Measurements from ENCODE around the gene NKAIN4.

DNA sequence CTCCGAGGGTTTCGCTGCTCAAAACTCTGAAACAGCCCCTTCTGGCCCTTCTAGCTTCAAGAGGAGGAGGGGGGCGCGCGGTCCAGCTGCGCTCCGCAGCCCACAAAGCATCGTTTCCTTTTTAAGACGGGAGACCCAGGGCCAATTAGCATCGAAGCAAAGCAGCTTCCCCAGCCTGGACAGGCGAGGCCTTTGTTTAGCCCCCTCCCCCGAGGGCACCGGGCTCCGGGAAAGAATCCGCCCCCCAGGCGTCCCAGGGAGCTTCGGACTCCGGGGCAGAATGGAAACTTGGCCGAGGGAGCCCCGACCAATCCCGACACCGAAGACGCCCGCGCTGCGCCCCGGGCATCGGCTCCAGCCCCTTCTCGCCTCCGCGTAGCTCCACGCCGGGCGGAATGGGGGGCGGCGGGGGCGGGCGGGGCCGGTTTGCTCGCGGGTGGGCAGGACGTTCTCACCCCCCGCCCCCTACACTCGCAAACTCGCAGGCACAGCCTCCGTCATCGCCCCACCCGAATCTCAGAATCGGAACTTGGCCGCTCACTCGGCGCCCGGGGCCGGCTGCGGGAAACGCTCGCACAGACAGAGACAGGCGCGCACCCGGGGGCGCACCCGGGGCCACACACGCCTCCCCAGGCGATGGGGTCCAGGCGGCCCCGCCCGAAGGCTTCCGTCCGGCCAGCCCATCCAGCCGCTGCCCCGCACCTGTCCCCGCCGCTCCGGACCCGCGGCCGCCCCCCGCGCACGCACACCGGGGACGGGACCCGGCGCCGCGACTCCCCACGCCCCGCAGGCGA, 628 bp downstream of the NKAIN4 start:
- TF ChIP-seq, protein P1, sequence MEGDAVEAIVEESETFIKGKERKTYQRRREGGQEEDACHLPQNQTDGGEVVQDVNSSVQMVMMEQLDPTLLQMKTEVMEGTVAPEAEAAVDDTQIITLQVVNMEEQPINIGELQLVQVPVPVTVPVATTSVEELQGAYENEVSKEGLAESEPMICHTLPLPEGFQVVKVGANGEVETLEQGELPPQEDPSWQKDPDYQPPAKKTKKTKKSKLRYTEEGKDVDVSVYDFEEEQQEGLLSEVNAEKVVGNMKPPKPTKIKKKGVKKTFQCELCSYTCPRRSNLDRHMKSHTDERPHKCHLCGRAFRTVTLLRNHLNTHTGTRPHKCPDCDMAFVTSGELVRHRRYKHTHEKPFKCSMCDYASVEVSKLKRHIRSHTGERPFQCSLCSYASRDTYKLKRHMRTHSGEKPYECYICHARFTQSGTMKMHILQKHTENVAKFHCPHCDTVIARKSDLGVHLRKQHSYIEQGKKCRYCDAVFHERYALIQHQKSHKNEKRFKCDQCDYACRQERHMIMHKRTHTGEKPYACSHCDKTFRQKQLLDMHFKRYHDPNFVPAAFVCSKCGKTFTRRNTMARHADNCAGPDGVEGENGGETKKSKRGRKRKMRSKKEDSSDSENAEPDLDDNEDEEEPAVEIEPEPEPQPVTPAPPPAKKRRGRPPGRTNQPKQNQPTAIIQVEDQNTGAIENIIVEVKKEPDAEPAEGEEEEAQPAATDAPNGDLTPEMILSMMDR (conservative IDR thresholded peaks at IDR 0.05; ENCODE audit: low read length) = no peak
- TF ChIP-seq EZH2phosphoT487 (IDR thresholded peaks at IDR 0.05; ENCODE audit: borderline replicate concordance, low read depth, low read length) = no peak

Data from OCI-LY7 (cell line).